GM06990 (cell line): ENCODE measurements around the gene PTPRN2.

Experiments used
- DNase-seq: peaks from one replicate; pipeline ENCODE4 v3.0.0-alpha.2; 2011; ENCODE audit not compliant: insufficient read length; ENCODE audit errors: extremely low read depth
- H3K27me3 ChIP-seq: replicated peaks from 2 replicates; pipeline ENCODE4 v1.6.0; 2011; ENCODE audit warnings: low read length; ENCODE audit not compliant: control insufficient read depth, insufficient read depth
- H3K36me3 ChIP-seq: 2 replicates; pipeline ENCODE4 v1.5.1; 2011; ENCODE audit warnings: low read length; ENCODE audit not compliant: control insufficient read depth, insufficient read depth
- H3K4me3 ChIP-seq: replicated peaks from 2 replicates; pipeline ENCODE4 v1.5.1; 2011; ENCODE audit warnings: low read depth, mild to moderate bottlenecking, control low read depth, low read length
- CTCF ChIP-seq: IDR thresholded peaks from 2 replicates; pipeline ENCODE4 v1.5.1; 2011; ENCODE audit warnings: low read length, control low read depth, mild to moderate bottlenecking, inconsistent platforms; ENCODE audit not compliant: insufficient read depth, poor library complexity, severe bottlenecking

The PTPRN2 gene

GRCh38 chr7:157839672-157840167 lies 747.9 kb downstream of the PTPRN2 start:
- Histone ChIP-seq H3K27me3 (no peaks in the 10 kb centered on the region), H3K4me3 (no peak overlapping the region), H3K36me3 (no peaks in the 10 kb centered on the region)
- DNase-seq: no peak
- no peak for TF ChIP-seq CTCF

- Histone ChIP-seq H3K4me3 (no peak overlapping the region), H3K36me3 (no peaks in the 10 kb centered on the region), H3K27me3 (no peaks in the 10 kb centered on the region)
- no peak for TF ChIP-seq CTCF
- no peak for DNase-seq
These were observed 748.4 kb downstream of the PTPRN2 start for GRCh38 chr7:157839226-157839625.

- TF ChIP-seq CTCF: no peak
- Histone ChIP-seq H3K36me3 (no peaks in the 10 kb centered on the region), H3K4me3 (no peak overlapping the region), H3K27me3 (no peaks in the 10 kb centered on the region)
- no peak for DNase-seq
These were observed 750.1 kb downstream of the PTPRN2 start for GRCh38 chr7:157837561-157837960.

GRCh38 chr7:157837047-157837446 lies 750.6 kb downstream of the PTPRN2 start:
- TF ChIP-seq CTCF: no peak
- no peak overlapping the region for H3K4me3 ChIP-seq
- no peaks in the 10 kb centered on the region for H3K27me3 ChIP-seq
- no peaks in the 10 kb centered on the region for H3K36me3 ChIP-seq
- no peak for DNase-seq

GRCh38 chr7:157834501-157835163 lies 753.0 kb downstream of the PTPRN2 start:
- no peak for TF ChIP-seq CTCF
- DNase-seq: no peak
- no peaks in the 10 kb centered on the region for H3K36me3 ChIP-seq
- H3K27me3 ChIP-seq: no peaks in the 10 kb centered on the region
- H3K4me3 ChIP-seq: no peak overlapping the region
